Liver (tissue), 9 donors: ENCODE measurements around the gene MYRFL. TPM values are rescaled to one million over a fixed set of nuclear protein-coding genes. Genes with fewer than 3 reads are reported as not detected.

Source experiments
- DNase-seq: peaks from one replicate; pipeline ENCODE4 v3.0.0-alpha.2; 2017; ENCODE audit warnings: low spot score
- H3K27ac ChIP-seq, 2 donors: one replicate each; pipeline ENCODE4 v1.7.0; 2013; ENCODE audit warnings: inconsistent platforms in 2 of 2, low read length in 2 of 2, control low read depth in 1 of 2, low read depth in 1 of 2, mild to moderate bottlenecking in 1 of 2
- H3K27me3 ChIP-seq, 4 donors: one replicate each; pipeline versions ENCODE4 v1.6.1 to v1.7.0; 2013; ENCODE audit warnings: low read length in 3 of 4, inconsistent platforms in 1 of 4, mild to moderate bottlenecking in 1 of 4, moderate library complexity in 1 of 4; ENCODE audit not compliant: control insufficient read depth in 4 of 4, insufficient read depth in 4 of 4
- H3K36me3 ChIP-seq, 4 donors: one replicate each; pipeline versions ENCODE4 v1.6.1 to v1.7.0; 2013; ENCODE audit warnings: low read length in 3 of 4, mild to moderate bottlenecking in 3 of 4, low read depth in 1 of 4, moderate library complexity in 1 of 4; ENCODE audit not compliant: control insufficient read depth in 4 of 4, insufficient read depth in 3 of 4
- H3K4me1 ChIP-seq, 4 donors: one replicate each; pipeline versions ENCODE4 v1.6.1 to v1.7.0; 2013; ENCODE audit warnings: low read length in 3 of 4, mild to moderate bottlenecking in 3 of 4, moderate library complexity in 1 of 4; ENCODE audit not compliant: control insufficient read depth in 4 of 4, insufficient read depth in 4 of 4
- H3K4me3 ChIP-seq, 3 donors: one replicate each; pipeline versions ENCODE4 v1.6.1 to v1.7.0; 2013; ENCODE audit warnings: low read length in 3 of 3, control low read depth in 1 of 3, low read depth in 1 of 3, mild to moderate bottlenecking in 1 of 3
- H3K9ac ChIP-seq, 2 donors: one replicate each; pipeline ENCODE4 v1.7.0; 2013; ENCODE audit warnings: low read length in 2 of 2, mild to moderate bottlenecking in 2 of 2, moderate library complexity in 2 of 2, control low read depth in 1 of 2, low read depth in 1 of 2
- H3K9me3 ChIP-seq, 4 donors: one replicate each; pipeline versions ENCODE4 v1.6.1 to v1.7.0; 2013; ENCODE audit warnings: low read length in 3 of 4; ENCODE audit not compliant: control insufficient read depth in 4 of 4
- EGR1 ChIP-seq, 2 donors: IDR thresholded peaks; 2 replicates each; pipeline ENCODE4 v1.6.1; 2016 to 2018; ENCODE audit warnings: antibody characterized with exemption in 2 of 2, low read depth in 2 of 2
- FOXA1 ChIP-seq: IDR thresholded peaks from 2 replicates; pipeline ENCODE4 v1.6.1; 2016; ENCODE audit warnings: antibody characterized with exemption
- FOXA2 ChIP-seq: IDR thresholded peaks from 2 replicates; pipeline ENCODE4 v1.6.1; 2016; ENCODE audit warnings: antibody characterized with exemption
- GABPA ChIP-seq, 2 donors: IDR thresholded peaks in 1 of 2; conservative IDR thresholded peaks in 1 of 2; 2 replicates each; pipeline ENCODE4 v1.6.1; 2016; ENCODE audit warnings: antibody characterized with exemption in 2 of 2, mild to moderate bottlenecking in 1 of 2, moderate library complexity in 1 of 2
- HNF4A ChIP-seq, 2 donors: conservative IDR thresholded peaks; 2 replicates each; pipeline ENCODE4 v1.6.1; 2016; ENCODE audit warnings: antibody characterized with exemption in 2 of 2, mild to moderate bottlenecking in 2 of 2
- HNF4G ChIP-seq: IDR thresholded peaks from 2 replicates; pipeline ENCODE4 v1.6.1; 2016; ENCODE audit warnings: antibody characterized with exemption
- JUND ChIP-seq, 2 donors: IDR thresholded peaks; 2 replicates each; pipeline ENCODE4 v1.6.1; 2016; ENCODE audit warnings: antibody characterized with exemption in 2 of 2
- MAX ChIP-seq: IDR thresholded peaks from 2 replicates; pipeline ENCODE4 v1.6.1; 2016; ENCODE audit warnings: antibody characterized with exemption
- NR2F2 ChIP-seq: IDR thresholded peaks from 2 replicates; pipeline ENCODE4 v1.6.1; 2016; ENCODE audit warnings: antibody characterized with exemption
- RAD21 ChIP-seq, 2 donors: IDR thresholded peaks; 2 replicates each; pipeline ENCODE4 v1.6.1; 2016; ENCODE audit warnings: antibody characterized with exemption in 2 of 2, mild to moderate bottlenecking in 2 of 2
- RXRA ChIP-seq, 2 donors: IDR thresholded peaks; 2 replicates each; pipeline ENCODE4 v1.6.1; 2017 to 2018; ENCODE audit warnings: antibody characterized with exemption in 2 of 2, mild to moderate bottlenecking in 1 of 2
- SP1 ChIP-seq: IDR thresholded peaks from 2 replicates; pipeline ENCODE4 v1.6.1; 2018; ENCODE audit warnings: antibody characterized with exemption, mild to moderate bottlenecking
- TAF1 ChIP-seq: conservative IDR thresholded peaks from 2 replicates; pipeline ENCODE4 v1.6.1; 2016; ENCODE audit warnings: antibody characterized with exemption, mild to moderate bottlenecking
- YY1 ChIP-seq: IDR thresholded peaks from 2 replicates; pipeline ENCODE4 v1.6.1; 2016; ENCODE audit warnings: antibody characterized with exemption, mild to moderate bottlenecking
- ZBTB33 ChIP-seq: IDR thresholded peaks from 2 replicates; pipeline ENCODE4 v1.6.1; 2016; ENCODE audit warnings: antibody characterized with exemption
- WGBS: extraction: QIAGEN DNeasy Blood & Tissue Kit; methylation state at CpG from one replicate; pipeline ENCODE4 v1.1.7; 2013; 5-methylcytosine and 5-hydroxymethylcytosine counted together
- polyA plus RNA-seq, 2 donors: library from polyadenylated mRNA; stranded (reverse) in 1 of 2; unstranded in 1 of 2; fragments of 200-250 nt in 1 of 2; fragments of >200 nt in 1 of 2; fragmentation: Nextera tagmentation in 1 of 2; extraction: Ambion mirVana in 1 of 2; gene quantifications; one replicate each; pipeline versions ENCODE4 v1.2.1 to v1.2.3, GENCODE V29; 2013 to 2015
- total RNA-seq, 2 donors: library from RNA; depleted of rRNA; stranded (reverse); fragments of >200 nt; gene quantifications; one replicate each; pipeline ENCODE4 v1.2.3, GENCODE V29; 2014
- TF ChIP-seq, protein P1 (sequence below): fragments of 150-350 bp; IDR thresholded peaks from 2 replicates; pipeline ENCODE4 v1.5.1; 2017; ENCODE audit warnings: improper control_type of control experiment, low read depth, low read length; ENCODE audit not compliant: missing input control
- TF ChIP-seq, protein P2 (sequence below): IDR thresholded peaks from 2 replicates; pipeline ENCODE4 v1.6.1; 2016; ENCODE audit warnings: antibody characterized with exemption
- TF ChIP-seq, protein P3 (sequence below): IDR thresholded peaks from 2 replicates; pipeline ENCODE4 v1.6.1; 2016; ENCODE audit warnings: antibody characterized with exemption, mild to moderate bottlenecking
- donor health status: healthy.
- donor health status: healthy.
- donor health status: healthy.
- donor health status: healthy.
- donor health status: healthy.

MYRFL gene
- total and polyA plus RNA-seq, 4 donors = under 0.01 to 0.19 (median 0.10) TPM

DNA sequence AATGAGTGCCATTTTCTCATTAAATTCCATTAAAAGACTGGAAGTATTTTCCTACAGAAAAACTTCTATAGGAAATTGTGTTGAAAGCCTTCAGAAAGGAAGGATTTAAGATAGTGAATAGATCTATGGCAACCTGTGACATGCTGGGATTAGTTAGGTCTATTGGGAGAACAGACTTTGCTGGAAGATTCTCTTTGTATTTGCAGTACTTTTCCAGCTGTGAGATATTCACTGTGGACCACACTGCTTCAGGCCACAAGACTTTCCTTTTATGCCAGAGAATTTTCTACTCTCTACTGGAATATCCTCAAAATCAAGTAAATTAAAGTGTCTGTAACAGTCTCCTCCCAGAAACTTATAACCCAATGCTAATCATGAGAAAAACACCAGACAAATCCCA is 136.2 kb downstream of the MYRFL start:
- DNase-seq = no peak
- Histone ChIP-seq H3K9ac (no peak overlapping the region), H3K27me3 (no peaks in the 10 kb centered on the region), H3K9me3 (no peaks in the 10 kb centered on the region), H3K36me3 (no peaks in the 10 kb centered on the region), H3K27ac (no peak overlapping the region), H3K4me1 (no peaks in the 10 kb centered on the region), H3K4me3 (no peak overlapping the region)
- TF ChIP-seq, protein P1, sequence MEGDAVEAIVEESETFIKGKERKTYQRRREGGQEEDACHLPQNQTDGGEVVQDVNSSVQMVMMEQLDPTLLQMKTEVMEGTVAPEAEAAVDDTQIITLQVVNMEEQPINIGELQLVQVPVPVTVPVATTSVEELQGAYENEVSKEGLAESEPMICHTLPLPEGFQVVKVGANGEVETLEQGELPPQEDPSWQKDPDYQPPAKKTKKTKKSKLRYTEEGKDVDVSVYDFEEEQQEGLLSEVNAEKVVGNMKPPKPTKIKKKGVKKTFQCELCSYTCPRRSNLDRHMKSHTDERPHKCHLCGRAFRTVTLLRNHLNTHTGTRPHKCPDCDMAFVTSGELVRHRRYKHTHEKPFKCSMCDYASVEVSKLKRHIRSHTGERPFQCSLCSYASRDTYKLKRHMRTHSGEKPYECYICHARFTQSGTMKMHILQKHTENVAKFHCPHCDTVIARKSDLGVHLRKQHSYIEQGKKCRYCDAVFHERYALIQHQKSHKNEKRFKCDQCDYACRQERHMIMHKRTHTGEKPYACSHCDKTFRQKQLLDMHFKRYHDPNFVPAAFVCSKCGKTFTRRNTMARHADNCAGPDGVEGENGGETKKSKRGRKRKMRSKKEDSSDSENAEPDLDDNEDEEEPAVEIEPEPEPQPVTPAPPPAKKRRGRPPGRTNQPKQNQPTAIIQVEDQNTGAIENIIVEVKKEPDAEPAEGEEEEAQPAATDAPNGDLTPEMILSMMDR = no peak
- TF ChIP-seq MAX (no peak), ZBTB33 (no peak), HNF4G (no peak), SP1 (no peak), TAF1 (no peak), FOXA1 (no peak), YY1 (no peak)

DNA sequence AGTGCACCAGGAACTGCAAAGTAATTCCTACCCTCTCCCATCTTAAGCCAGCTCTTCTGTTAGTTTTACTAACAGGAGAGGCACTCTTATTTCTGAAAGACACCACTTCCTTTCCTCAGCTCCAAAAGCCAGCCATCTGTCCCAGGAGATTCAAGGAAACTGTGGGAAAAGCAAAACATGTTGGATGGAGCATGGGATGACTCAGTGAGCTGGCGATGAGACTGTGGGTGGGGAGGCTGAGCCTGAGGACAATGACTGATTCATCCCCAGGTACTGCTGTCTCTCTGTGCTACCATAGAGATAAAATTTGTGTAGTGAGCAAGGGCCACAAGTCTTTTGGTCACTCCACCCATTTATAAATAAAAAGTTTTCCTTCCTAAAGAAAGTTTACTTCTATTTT is 141.4 kb downstream of the MYRFL start:
- DNase-seq = no peak
- H3K27ac ChIP-seq = no peak overlapping the region
- no peaks in the 10 kb centered on the region for H3K36me3 ChIP-seq
- TF ChIP-seq RXRA (IDR thresholded peaks at IDR 0.05) (no peak), FOXA1 (no peak), NR2F2 (no peak), SP1 (no peak), RAD21 (IDR thresholded peaks at IDR 0.05) (no peak), HNF4A (conservative IDR thresholded peaks at IDR 0.05) (no peak), ZBTB33 (no peak), EGR1 (IDR thresholded peaks at IDR 0.05; ENCODE audit: low read depth in 2 of 2) (no peak), GABPA (IDR thresholded peaks at IDR 0.05 in 1 of 2, conservative IDR thresholded peaks at IDR 0.05 in 1 of 2) (no peak), TAF1 (no peak), YY1 (no peak), MAX (no peak), FOXA2 (no peak), HNF4G (no peak), JUND (IDR thresholded peaks at IDR 0.05) (no peak)
- TF ChIP-seq, protein P2, sequence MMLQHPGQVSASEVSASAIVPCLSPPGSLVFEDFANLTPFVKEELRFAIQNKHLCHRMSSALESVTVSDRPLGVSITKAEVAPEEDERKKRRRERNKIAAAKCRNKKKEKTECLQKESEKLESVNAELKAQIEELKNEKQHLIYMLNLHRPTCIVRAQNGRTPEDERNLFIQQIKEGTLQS = no peak
- TF ChIP-seq, protein P3, sequence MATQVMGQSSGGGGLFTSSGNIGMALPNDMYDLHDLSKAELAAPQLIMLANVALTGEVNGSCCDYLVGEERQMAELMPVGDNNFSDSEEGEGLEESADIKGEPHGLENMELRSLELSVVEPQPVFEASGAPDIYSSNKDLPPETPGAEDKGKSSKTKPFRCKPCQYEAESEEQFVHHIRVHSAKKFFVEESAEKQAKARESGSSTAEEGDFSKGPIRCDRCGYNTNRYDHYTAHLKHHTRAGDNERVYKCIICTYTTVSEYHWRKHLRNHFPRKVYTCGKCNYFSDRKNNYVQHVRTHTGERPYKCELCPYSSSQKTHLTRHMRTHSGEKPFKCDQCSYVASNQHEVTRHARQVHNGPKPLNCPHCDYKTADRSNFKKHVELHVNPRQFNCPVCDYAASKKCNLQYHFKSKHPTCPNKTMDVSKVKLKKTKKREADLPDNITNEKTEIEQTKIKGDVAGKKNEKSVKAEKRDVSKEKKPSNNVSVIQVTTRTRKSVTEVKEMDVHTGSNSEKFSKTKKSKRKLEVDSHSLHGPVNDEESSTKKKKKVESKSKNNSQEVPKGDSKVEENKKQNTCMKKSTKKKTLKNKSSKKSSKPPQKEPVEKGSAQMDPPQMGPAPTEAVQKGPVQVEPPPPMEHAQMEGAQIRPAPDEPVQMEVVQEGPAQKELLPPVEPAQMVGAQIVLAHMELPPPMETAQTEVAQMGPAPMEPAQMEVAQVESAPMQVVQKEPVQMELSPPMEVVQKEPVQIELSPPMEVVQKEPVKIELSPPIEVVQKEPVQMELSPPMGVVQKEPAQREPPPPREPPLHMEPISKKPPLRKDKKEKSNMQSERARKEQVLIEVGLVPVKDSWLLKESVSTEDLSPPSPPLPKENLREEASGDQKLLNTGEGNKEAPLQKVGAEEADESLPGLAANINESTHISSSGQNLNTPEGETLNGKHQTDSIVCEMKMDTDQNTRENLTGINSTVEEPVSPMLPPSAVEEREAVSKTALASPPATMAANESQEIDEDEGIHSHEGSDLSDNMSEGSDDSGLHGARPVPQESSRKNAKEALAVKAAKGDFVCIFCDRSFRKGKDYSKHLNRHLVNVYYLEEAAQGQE = no peak
- TF ChIP-seq, protein P1 = no peak
- no peak overlapping the region for H3K4me3 ChIP-seq
- no peak overlapping the region for H3K9ac ChIP-seq
- H3K4me1 ChIP-seq = no peaks in the 10 kb centered on the region
- H3K9me3 ChIP-seq = no peaks in the 10 kb centered on the region
- 75% methylated on average over 1 of the region's 1 CpG for WGBS
- no peaks in the 10 kb centered on the region for H3K27me3 ChIP-seq
